GM21526 (cell line): ENCODE measurements around the gene SGSH.

Experiments used
- ATAC-seq: cut with Tn5 transposase; IDR thresholded peaks from one replicate; pipeline ENCODE4 v1.9.1; 2021; ENCODE audit warnings: moderate library complexity; ENCODE audit not compliant: unreplicated experiment, low FRiP score

SGSH gene

GRCh38 chr17:80190716-80191115, 29.4 kb downstream of the SGSH start:
- ATAC-seq, result no peak

GRCh38 chr17:80189611-80190010, 30.5 kb downstream of the SGSH start:
- no peak for ATAC-seq

- no peak for ATAC-seq
Observed at GRCh38 chr17:80187515-80187941, 32.6 kb downstream of the SGSH start.

GRCh38 chr17:80187090-80187489, 33.0 kb downstream of the SGSH start:
- ATAC-seq, result no peak

- ATAC-seq, result no peak
Observed at GRCh38 chr17:80185968-80186367, 34.2 kb downstream of the SGSH start.

GRCh38 chr17:80184423-80184714, 35.8 kb downstream of the SGSH start:
- no peak for ATAC-seq

- no peak for ATAC-seq
Observed at GRCh38 chr17:80183581-80184422, 36.3 kb downstream of the SGSH start.

GRCh38 chr17:80182845-80183223, 37.3 kb downstream of the SGSH start:
- no peak for ATAC-seq

GRCh38 chr17:80182118-80182844, 37.9 kb downstream of the SGSH start:
- ATAC-seq, result no peak

- no peak for ATAC-seq
Observed at GRCh38 chr17:80181431-80181830, 38.7 kb downstream of the SGSH start.

GRCh38 chr17:80180192-80180591, 39.9 kb downstream of the SGSH start:
- ATAC-seq, result no peak

GRCh38 chr17:80177986-80178595, 42.0 kb downstream of the SGSH start:
- no peak for ATAC-seq

- no peak for ATAC-seq
Observed at GRCh38 chr17:80176757-80177156, 43.4 kb downstream of the SGSH start.

GRCh38 chr17:80173916-80174315, 46.2 kb downstream of the SGSH start:
- ATAC-seq, result no peak

- no peak for ATAC-seq
Observed at GRCh38 chr17:80173126-80173525, 47.0 kb downstream of the SGSH start.

GRCh38 chr17:80171681-80172080, 48.5 kb downstream of the SGSH start:
- ATAC-seq, result no peak

- no peak for ATAC-seq
Observed at GRCh38 chr17:80169784-80170500, 50.2 kb downstream of the SGSH start, which contains the start of gene CARD14. Gene CARD14, plus strand, starts transcription at chr17:80170030. Its CDS starts 11,409 bp downstream, at chr17:80181439.

- ATAC-seq, result no peak
Observed at GRCh38 chr17:80169107-80169506, 51.0 kb downstream of the SGSH start.

- no peak for ATAC-seq
Observed at GRCh38 chr17:80168371-80168770, 51.8 kb downstream of the SGSH start.

- ATAC-seq, result no peak
Observed at GRCh38 chr17:80166446-80166845, 53.7 kb downstream of the SGSH start.

GRCh38 chr17:80164185-80164584, 55.9 kb downstream of the SGSH start:
- ATAC-seq, result no peak
